GM21825 (cell line): ENCODE results near the gene GTF3C1.

ENCODE experiments used
- ATAC-seq: cut with Tn5 transposase; IDR thresholded peaks from one replicate; pipeline ENCODE4 v1.9.1; 2021; ENCODE audit warnings: mild to moderate bottlenecking, moderate library complexity; ENCODE audit not compliant: unreplicated experiment

The GTF3C1 gene

GRCh38 chr16:27489421-27489820 is 60.3 kb downstream of the GTF3C1 start:
- no peak for ATAC-seq

- no peak for ATAC-seq
Measured at GRCh38 chr16:27486760-27487159, 63.0 kb downstream of the GTF3C1 start.

- ATAC-seq = no peak
Measured at GRCh38 chr16:27486344-27486743, 63.4 kb downstream of the GTF3C1 start.

GRCh38 chr16:27485811-27486210 is 63.9 kb downstream of the GTF3C1 start:
- no peak for ATAC-seq

GRCh38 chr16:27485126-27485525 is 64.6 kb downstream of the GTF3C1 start:
- no peak for ATAC-seq

- no peak for ATAC-seq
Measured at GRCh38 chr16:27483624-27484023, 66.1 kb downstream of the GTF3C1 start.

- no peak for ATAC-seq
Measured at GRCh38 chr16:27483088-27483437, 66.7 kb downstream of the GTF3C1 start.

GRCh38 chr16:27482397-27483087 is 67.2 kb downstream of the GTF3C1 start:
- no peak for ATAC-seq

GRCh38 chr16:27481282-27481934 is 68.3 kb downstream of the GTF3C1 start:
- no peak for ATAC-seq

GRCh38 chr16:27480761-27481160 is 69.0 kb downstream of the GTF3C1 start:
- no peak for ATAC-seq

- no peak for ATAC-seq
Measured at GRCh38 chr16:27476240-27476639, 73.5 kb downstream of the GTF3C1 start.

- no peak for ATAC-seq
Measured at GRCh38 chr16:27475561-27475960, 74.2 kb downstream of the GTF3C1 start.

- no peak for ATAC-seq
Measured at GRCh38 chr16:27474921-27475320, 74.8 kb downstream of the GTF3C1 start.

- no peak for ATAC-seq
Measured at GRCh38 chr16:27474041-27474440, 75.7 kb downstream of the GTF3C1 start.

- no peak for ATAC-seq
Measured at GRCh38 chr16:27473101-27473900, 76.4 kb downstream of the GTF3C1 start.

GRCh38 chr16:27472091-27473020 is 77.4 kb downstream of the GTF3C1 start:
- ATAC-seq = no peak

- ATAC-seq = no peak
Measured at GRCh38 chr16:27471661-27472060, 78.1 kb downstream of the GTF3C1 start.

- no peak for ATAC-seq
Measured at GRCh38 chr16:27470567-27471431, 78.9 kb downstream of the GTF3C1 start.

GRCh38 chr16:27468941-27469531 is 80.7 kb downstream of the GTF3C1 start:
- ATAC-seq = no peak

- ATAC-seq = no peak
Measured at GRCh38 chr16:27465483-27465879, 84.2 kb downstream of the GTF3C1 start.
